A673 (cell line): ENCODE results near the gene ISM2. TPM values are rescaled to one million over a fixed set of nuclear protein-coding genes. Genes with fewer than 3 reads are reported as not detected.

ENCODE experiments used
- BruUV-seq: library from RNA; stranded (reverse); fragments of 400-500 nt; replicated peaks from 2 replicates; lab custom pipeline; 2021; lab: Mats Ljungman, UMichigan
- CTCF ChIA-PET: fragments of 300-600 bp; sonication (Branson Sonifier 250); formaldehyde crosslinking; loops from one replicate; lab custom pipeline; 2022; ENCODE audit warnings: antibody characterized with exemption; lab: Charles Lee
- POLR2A ChIA-PET: fragments of 300-600 bp; sonication (Branson Sonifier 250); formaldehyde crosslinking; loops from one replicate; lab custom pipeline; 2022; ENCODE audit warnings: antibody characterized with exemption; ENCODE audit not compliant: low non-redundant PET; lab: Charles Lee
- DNase-seq: peaks from one replicate; pipeline ENCODE4 v3.0.0-alpha.2; 2015; ENCODE audit warnings: low spot score
- H3K27ac ChIP-seq: fragments of 200-600 bp; sonication (generic); 2 replicates; pipeline ENCODE4 v1.5.1; 2016; ENCODE audit warnings: mixed run types, low read depth, mild to moderate bottlenecking, mixed read lengths, antibody characterized with exemption, low read length; ENCODE audit not compliant: poor library complexity, severe bottlenecking
- H3K27me3 ChIP-seq: fragments of 200-600 bp; sonication (generic); replicated peaks from 2 replicates; pipeline ENCODE4 v1.6.1; 2017; ENCODE audit warnings: mixed run types, low read depth, mild to moderate bottlenecking, mixed read lengths, antibody characterized with exemption, low read length; ENCODE audit not compliant: insufficient read depth, poor library complexity
- H3K36me3 ChIP-seq: fragments of 200-600 bp; sonication (generic); 2 replicates; pipeline ENCODE4 v1.6.1; 2016; ENCODE audit warnings: mixed run types, mild to moderate bottlenecking, mixed read lengths, antibody characterized with exemption, low read length; ENCODE audit not compliant: insufficient read depth, poor library complexity, severe bottlenecking
- H3K4me1 ChIP-seq: fragments of 200-600 bp; sonication (generic); 2 replicates; pipeline ENCODE4 v1.6.1; 2017; ENCODE audit warnings: mixed run types, mild to moderate bottlenecking, mixed read lengths, antibody characterized with exemption, low read length; ENCODE audit not compliant: insufficient read depth, poor library complexity, severe bottlenecking
- H3K4me3 ChIP-seq: fragments of 200-600 bp; sonication (generic); 2 replicates; pipeline ENCODE4 v1.5.1; 2016; ENCODE audit warnings: low read depth, mixed run types, mild to moderate bottlenecking, mixed read lengths, low read length; ENCODE audit not compliant: poor library complexity, severe bottlenecking
- H3K9me3 ChIP-seq: fragments of 200-600 bp; sonication (generic); 2 replicates; pipeline ENCODE4 v1.6.1; 2016; ENCODE audit warnings: mixed run types, low read depth, mild to moderate bottlenecking, mixed read lengths, antibody characterized with exemption, low read length; ENCODE audit not compliant: poor library complexity, severe bottlenecking
- CTCF ChIP-seq: fragments of 300-800, 200-600 bp; sonication (generic); conservative IDR thresholded peaks from 2 replicates; pipeline ENCODE4 v1.5.1; 2017; ENCODE audit warnings: low read depth, mild to moderate bottlenecking, antibody characterized with exemption, low read length, moderate library complexity, mixed read lengths
- EZH2 ChIP-seq: fragments of 200-600 bp; sonication (generic); IDR thresholded peaks from 2 replicates; pipeline ENCODE4 v1.6.1; 2017; ENCODE audit warnings: borderline replicate concordance, low read depth, mild to moderate bottlenecking, mixed read lengths, antibody characterized with exemption, low read length; ENCODE audit not compliant: poor library complexity, severe bottlenecking
- intact Hi-C: fragments of 100-400 bp; cut with micrococcal nuclease; formaldehyde crosslinking; loops from one replicate; pipeline ENCODE4 v1.10.0; 2022; ENCODE audit not compliant: unreplicated experiment
- total RNA-seq: library from RNA; stranded (reverse); gene quantifications from 2 replicates; pipeline ENCODE4 v1.2.3, GENCODE V29; 2021

The ISM2 gene
- total RNA-seq, 1 experiment from 2014 or later: 5.1 TPM

GRCh38 chr14:77520555-77520954 lies 21.9 kb upstream of the ISM2 start:
- H3K4me3 ChIP-seq: no peak overlapping the region
- no peaks in the 10 kb centered on the region for H3K9me3 ChIP-seq
- no peak for DNase-seq
- TF ChIP-seq EZH2 (no peak), CTCF (no peak)
- H3K36me3 ChIP-seq: peaks cover 11% of the 10 kb centered on the region
- H3K4me1 ChIP-seq: no peaks in the 10 kb centered on the region
- no TSS peak for BruUV-seq
- H3K27ac ChIP-seq: no peak overlapping the region
- POLR2A ChIA-PET: no interaction called here
- CTCF ChIA-PET: no interaction called here
- no peaks in the 10 kb centered on the region for H3K27me3 ChIP-seq
- intact Hi-C loops: no loop called here

GRCh38 chr14:77516126-77516525 lies 17.5 kb upstream of the ISM2 start:
- Histone ChIP-seq H3K27me3 (no peaks in the 10 kb centered on the region), H3K27ac (no peak overlapping the region), H3K9me3 (no peaks in the 10 kb centered on the region), H3K4me1 (no peaks in the 10 kb centered on the region), H3K36me3 (peaks cover 19% of the 10 kb centered on the region), H3K4me3 (no peak overlapping the region)
- intact Hi-C loops: no loop called here
- ChIA-PET CTCF (no interaction called here), POLR2A (no interaction called here)
- no peak for DNase-seq
- no TSS peak for BruUV-seq
- TF ChIP-seq CTCF: no peak
- no peak for TF ChIP-seq EZH2

GRCh38 chr14:77511486-77512162 lies 13.0 kb upstream of the ISM2 start:
- ChIA-PET POLR2A (no interaction called here), CTCF (no interaction called here)
- TF ChIP-seq EZH2 (no peak), CTCF (no peak)
- Histone ChIP-seq H3K36me3 (peaks cover 13% of the 10 kb centered on the region), H3K4me1 (no peaks in the 10 kb centered on the region), H3K9me3 (no peaks in the 10 kb centered on the region), H3K27ac (no peak overlapping the region), H3K27me3 (no peaks in the 10 kb centered on the region), H3K4me3 (no peak overlapping the region)
- intact Hi-C loops: no loop called here
- DNase-seq: no peak
- BruUV-seq: no TSS peak
